M059J (cell line): ENCODE measurements around the gene AOPEP. TPM values are rescaled to one million over a fixed set of nuclear protein-coding genes. Genes with fewer than 3 reads are reported as not detected.
"Not testable (repeated sequence)": the region's sequence is repeated elsewhere in the genome, so short reads cannot be mapped to it uniquely, and the experiment has no call there.

Experiments used
- DNase-seq: peaks from one replicate; pipeline ENCODE4 v3.0.0-alpha.2; 2012; ENCODE audit warnings: low read depth
- total RNA-seq: library from RNA; depleted of rRNA; stranded (reverse); fragments of >200 nt; shearing (Covaris generic); gene quantifications from 2 replicates; pipeline ENCODE4 v1.2.3, GENCODE V29; 2014

AOPEP gene
- total RNA-seq, 1 experiment from 2014 or later: 120 TPM

DNA sequence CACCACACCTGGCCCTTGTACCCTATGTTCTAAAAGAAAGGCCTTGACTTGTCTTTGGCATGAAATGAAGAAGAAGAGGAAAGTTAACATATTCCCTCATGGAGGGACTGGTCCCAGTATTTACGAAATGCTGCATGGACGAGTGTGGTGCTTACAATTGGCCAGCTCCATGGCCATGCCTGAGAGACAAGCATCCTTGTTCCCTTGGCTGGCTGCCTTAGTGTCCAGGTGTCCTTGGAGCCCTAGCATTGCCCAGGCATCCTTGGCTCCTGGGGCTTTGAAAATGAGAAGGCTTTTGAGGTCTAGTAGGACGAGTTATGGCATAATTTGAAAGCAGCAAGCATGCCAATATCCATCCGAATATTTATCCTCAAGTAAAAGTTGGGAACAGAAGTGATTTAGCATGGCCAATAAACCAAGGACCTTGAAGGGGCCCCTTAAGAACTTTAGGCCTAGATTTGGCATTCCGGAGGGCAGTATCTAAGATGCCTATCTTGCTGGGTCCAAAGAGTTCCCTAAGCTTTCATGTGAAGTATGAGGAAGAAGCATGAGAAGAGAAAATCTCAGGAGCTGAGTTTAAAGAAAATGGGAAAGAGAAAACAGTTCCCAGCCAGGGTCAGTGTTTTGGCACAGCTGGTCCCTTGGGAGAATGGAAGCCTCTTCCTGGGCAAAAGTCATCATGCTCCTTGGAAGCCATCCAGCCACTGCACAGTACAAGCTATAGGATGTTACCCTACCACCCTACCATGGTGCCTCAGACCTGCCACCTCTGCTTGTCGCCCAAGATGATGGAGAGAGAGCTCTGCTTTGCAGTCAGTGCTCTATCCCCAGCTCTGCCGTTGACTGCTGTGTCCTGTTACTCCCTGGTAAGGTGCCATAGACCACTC lies 91.0 kb downstream of the AOPEP start:
- no peak for DNase-seq

DNA sequence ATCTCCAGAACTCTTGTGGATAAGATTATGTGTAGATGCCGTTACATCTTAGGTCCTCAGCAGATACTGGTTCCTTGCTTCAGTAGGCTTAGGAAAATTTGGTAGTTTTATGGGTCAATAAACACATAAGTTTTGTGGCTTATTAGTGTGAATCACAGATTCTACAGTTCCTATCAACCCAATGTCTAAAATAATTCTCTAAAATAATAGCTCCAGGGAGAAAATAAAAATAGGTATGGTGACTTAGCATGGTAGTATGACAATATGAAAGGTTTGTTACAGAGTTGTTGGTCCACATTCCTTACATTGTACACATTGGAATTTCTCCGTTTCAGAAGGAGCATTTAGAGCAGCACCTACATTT lies 91.7 kb downstream of the AOPEP start:
- peak; percentile 87 for DNase-seq

DNA sequence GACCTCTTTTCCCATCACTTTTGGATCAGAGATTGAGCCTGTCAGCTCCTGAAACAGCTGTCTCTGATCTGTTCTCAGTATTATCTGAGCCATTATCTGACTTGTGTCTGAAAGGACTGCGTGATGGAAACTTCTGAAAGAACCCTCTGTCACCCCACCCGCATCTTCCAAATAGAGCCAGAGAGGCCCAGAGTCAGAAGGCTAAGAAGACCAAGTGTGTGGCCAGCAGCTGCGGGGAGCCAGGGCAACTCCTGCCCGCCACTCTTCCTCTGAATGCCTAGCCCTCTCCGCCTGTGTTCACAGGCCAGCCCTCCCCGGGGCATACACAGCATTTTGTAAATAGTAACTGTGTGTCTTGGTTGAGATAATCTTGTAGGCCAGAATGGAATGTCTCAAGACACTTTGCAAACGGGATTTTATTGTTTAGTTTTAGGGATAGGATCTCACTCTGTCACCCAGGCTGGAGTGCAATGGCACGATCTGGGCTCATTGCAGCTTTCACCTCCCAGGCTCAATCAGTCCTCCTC lies 92.7 kb downstream of the AOPEP start:
- DNase-seq: peak; percentile 40

GRCh38 chr9:94821098-94821887 lies 94.8 kb downstream of the AOPEP start:
- DNase-seq: no peak

DNA sequence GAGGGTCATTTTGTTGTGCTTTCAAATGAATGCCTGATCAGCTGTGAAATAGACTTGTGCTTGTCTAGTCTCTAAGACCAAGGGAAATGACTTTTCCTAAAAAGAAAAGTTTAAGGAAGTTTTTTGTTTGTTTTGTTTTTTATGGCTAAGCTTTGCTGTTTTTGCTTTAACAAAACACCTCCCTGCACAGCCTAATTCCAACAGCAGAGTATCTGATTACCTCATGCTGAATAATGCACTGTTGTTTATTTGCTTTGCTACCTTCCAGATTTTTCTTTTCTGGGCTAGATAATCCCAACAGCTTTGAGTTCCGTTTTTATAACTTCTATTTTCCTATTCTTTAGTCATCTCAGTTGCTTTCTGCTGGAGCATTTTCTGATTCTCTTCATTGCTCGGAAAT lies 95.8 kb downstream of the AOPEP start:
- DNase-seq: peak; percentile 72

- DNase-seq: no peak
These were observed 97.2 kb downstream of the AOPEP start for GRCh38 chr9:94823710-94824109.

DNA sequence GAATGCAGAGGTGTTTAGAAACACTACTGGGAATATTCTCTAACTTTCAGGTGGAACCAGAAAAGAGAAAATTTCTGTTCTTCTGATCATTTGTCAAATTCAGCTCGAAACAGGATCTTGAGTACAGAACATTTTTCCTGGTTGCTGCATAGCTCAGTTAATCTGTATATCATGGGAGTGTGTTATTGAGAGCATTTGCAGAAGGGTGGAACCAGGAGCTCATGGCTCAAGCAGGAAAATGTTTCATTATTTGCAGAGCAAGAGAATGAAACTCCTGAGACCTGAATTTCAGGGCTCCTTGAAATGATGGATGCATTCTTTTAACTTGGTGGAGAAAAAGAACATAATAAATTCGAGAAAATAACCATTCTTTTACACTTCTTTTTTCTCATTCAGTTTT lies 97.9 kb downstream of the AOPEP start:
- DNase-seq: no peak

GRCh38 chr9:94824913-94825610 lies 98.6 kb downstream of the AOPEP start:
- no peak for DNase-seq

DNA sequence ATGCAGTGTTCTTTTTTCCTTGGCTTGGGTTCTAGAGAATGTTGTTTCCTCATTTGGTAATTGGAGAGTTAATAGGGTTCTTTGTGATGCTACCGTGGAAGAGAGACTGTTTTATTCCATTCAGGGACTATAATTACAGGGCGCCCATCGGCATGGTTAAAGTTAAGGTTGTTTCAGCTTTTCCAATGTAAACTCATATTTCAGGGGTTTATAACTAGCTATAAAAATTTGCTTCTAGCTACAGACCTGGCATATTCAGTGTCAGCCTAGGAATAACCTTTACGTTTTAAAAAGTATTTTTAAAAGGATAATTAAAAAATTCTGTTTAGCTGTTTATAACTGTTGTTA lies 99.1 kb downstream of the AOPEP start:
- no peak for DNase-seq

DNA sequence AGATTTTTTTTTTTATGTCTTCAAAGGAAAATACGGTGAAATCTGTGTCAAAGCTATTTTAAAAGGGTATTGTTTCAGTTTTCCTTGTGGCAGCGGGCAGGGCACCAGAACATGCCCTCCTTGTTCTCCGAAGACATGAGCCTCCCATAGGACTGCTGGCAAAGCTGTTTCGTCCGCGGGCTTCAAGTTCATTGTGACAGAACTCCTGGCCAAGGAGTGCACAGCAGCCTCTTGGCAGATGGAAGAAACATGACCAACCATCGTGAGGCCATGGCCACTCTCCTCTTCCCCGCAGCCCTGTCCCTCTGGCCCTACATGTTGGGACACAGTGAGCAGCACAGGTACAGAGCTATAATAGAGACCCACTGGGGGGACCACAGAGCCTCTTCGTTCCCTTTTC lies 99.5 kb downstream of the AOPEP start:
- DNase-seq: no peak

DNA sequence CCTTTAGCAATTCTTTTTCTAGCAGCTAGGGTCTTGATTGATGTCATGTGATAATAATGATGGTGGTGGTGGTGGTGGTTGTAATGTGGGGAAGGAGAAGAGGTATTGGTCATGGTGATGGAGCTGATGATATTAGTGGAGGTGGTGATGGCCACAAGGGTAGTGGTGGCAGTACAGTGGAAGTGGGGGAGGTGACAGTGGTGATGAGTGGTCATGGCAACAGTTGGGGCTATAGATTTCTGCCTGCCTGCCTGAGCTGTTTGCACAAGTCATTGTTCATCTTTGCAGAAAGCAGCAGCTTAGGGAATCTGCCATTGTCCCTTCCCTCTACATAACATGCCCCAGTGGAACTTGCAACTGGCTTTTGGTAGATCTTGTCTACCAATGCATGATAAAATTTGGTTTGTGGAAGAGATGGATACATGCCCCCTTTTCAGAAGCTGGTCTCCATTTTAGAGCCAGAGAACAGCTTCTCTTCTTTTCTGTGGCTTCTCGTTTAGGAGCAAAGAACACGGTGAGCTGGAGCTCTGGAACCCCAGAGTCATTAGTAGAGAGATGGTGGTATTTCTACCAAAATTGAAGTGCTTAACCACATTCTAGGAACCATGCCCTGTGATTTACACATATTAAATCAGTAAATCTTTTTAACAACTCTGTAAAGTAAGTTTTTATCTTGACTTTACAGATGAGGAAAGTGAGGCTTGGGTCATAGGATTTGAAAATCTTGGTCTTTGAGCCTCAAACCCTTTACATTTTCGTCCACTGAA lies 100.3 kb downstream of the AOPEP start:
- DNase-seq: no peak

DNA sequence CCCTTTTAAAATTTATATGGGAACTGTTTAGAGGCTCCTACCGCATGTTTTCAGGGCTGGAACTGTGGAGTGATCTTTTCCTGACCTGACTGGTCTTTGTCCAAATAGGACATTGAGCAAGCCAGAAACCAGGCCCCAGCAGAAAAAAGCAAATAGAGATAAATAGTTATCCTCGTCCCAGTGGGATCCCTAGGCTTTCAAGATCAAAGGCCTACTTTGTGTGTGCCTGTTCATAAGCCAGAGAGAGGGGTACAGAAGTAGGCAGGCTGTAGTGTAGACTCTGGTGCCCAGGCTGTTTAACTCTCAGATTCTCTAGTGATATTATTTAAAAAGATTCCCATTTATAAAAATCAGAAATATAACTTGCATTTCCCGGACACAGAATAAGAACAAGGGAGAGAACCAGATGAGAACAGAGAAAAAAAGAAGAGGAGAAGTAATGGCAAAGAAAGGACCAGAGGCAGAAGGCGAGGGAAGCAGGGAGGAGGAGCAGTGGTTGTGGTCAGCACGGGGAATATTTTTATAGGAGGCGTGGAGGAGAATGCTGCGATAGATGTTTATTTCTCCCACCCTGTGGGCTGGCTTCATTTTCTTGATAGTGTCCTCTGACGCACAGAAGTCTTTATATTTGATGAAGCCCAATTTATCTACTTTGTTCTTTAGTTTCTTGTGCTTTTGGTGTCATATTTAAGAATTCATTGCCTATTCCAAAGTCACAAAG lies 101.2 kb downstream of the AOPEP start:
- peak; percentile 79 for DNase-seq

DNA sequence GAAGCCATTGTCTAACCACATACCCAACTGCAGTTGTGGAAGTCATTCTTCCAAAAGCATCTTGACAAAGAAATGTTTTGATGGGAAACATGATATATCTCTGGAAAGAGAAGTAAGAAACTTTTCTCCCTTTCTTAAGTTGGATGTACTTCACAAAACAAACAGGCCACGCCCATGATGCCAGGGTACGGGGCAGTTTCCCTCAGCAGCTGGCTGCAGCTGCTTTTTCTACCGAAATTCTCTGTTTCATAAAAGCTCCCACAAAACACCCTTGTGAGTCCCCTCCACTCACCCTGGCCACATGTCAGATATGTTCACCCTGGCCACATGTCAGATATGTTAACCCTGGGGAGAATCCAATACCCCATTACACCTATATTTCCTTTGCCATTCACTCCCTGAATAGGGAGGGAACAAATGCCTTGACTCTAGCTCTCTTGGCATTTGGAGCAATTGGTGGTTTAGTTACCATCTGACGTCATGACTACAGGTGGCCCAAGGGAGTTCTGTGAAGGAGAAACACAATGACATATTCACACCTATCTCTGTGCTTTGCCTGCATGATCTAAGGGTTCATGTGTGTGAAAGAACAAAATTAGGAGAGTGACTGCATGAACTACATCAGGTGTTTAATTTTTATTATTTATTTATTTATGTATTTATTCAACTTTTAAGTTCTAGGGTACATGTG lies 103.0 kb downstream of the AOPEP start:
- DNase-seq: no peak

- DNase-seq: not testable (repeated sequence)
These were observed 103.6 kb downstream of the AOPEP start for GRCh38 chr9:94830071-94830604.

- DNase-seq: no peak
These were observed 107.3 kb downstream of the AOPEP start for GRCh38 chr9:94833802-94834201.

DNA sequence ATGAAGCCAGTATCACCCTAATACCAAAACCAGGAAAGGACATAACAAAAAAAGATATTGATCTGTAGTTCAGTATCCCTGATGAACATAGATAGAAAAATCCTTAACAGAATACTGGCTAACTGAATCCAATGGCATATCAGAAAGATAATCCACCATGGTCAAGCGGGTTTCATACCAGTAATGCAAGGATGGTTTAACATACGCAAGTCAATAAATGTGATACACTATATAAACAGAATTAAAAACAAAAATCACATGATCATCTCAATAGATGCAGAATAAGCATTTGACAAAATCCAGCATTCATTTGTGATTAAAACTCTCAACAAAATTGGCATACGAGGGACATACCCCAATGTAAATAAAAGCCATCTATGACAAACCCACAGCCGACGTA lies 110.9 kb downstream of the AOPEP start:
- no peak for DNase-seq

DNA sequence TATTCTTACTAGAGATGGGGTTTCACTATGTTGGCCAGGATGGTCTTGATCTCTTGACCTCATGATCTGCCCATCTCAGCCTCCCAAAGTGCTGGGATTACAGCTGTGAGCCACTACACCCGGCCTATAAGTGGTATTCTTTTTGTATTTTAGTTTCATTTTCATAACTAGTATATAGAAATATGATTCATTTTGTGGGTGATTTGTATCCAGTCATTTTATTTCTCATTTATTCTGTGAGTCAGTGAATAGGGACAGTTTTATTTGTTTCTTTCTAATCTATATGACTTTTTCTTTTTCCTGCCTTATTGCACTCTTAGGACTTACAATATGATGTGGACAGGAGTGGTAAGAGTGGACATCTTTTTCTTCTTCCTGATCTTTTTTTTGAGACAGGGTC lies 112.9 kb downstream of the AOPEP start:
- no peak for DNase-seq

- no peak for DNase-seq
These were observed 114.2 kb downstream of the AOPEP start for GRCh38 chr9:94840738-94841137.

- DNase-seq: no peak
These were observed 116.6 kb downstream of the AOPEP start for GRCh38 chr9:94843134-94843533.

GRCh38 chr9:94846739-94847138 lies 120.2 kb downstream of the AOPEP start:
- DNase-seq: no peak
